ENCODE measurements around the gene ZNF691. TPM values are rescaled to one million over a fixed set of nuclear protein-coding genes. Genes with fewer than 3 reads are reported as not detected.

ZNF691 gene
- total RNA-seq, 1 donor from 2014 or later = 9.4 TPM

DNA sequence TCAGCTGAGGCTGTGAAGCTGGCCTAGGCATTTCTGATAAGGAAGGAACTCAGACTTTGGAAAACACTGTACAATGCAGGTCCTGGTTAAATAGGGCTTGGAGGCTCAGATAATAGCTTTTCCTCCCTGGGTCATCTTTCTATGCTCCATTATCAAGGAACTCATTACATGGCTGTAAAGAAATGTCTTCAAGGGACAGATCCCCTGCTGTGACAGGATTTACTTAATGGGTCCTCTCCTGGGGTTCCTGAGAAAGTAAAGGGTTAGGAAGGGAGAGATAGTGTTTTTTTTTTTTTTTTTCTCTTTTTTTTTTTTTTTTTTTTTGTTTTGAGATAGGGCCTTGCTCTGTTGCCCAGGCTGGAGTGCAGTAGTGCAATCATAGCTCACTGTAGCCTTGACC lies 15.1 kb upstream of the ZNF691 start:
- no peak for FAIRE-seq
- no peak for DNase-seq (ENCODE audit: low spot score in 2 of 2)

DNA sequence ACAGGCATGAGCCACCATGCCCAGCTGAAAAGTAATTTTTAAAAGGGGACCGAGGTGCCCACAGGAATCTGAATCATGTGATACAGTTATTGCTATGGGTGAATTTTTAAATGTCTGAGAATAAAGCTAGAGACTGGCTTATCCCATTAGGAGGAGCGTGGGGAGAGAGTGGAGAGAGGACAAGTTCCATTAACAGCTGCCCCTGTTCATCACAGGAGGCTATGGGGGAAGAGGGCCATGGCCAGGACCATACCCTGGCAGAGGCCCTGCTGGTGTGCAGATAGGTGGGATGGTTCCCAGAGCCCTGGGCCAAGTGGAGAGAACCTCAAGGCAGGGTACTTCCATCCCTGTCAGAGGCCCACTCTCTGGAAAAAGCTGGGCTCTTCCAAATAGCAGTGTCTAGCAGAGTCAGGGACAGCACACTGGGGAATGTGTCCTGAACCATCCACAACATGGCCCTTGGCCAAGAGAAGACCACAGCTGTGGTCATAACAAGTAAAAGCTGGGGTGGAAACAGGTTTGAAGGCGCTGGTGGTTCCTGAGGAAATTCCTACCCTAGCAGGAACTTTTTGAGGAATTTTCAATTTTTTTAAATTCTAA lies 13.7 kb upstream of the ZNF691 start:
- DNase-seq (ENCODE audit: low spot score in 2 of 2) = no peak
- no peak for FAIRE-seq

GRCh38 chr1:42833981-42834380 lies 12.4 kb upstream of the ZNF691 start:
- FAIRE-seq = no peak
- DNase-seq (ENCODE audit: low spot score in 2 of 2) = no peak

- no peak for FAIRE-seq
- no peak for DNase-seq (ENCODE audit: low spot score in 2 of 2)
These were observed 11.6 kb upstream of the ZNF691 start for GRCh38 chr1:42834803-42835202.

GRCh38 chr1:42835422-42835821 lies 11.0 kb upstream of the ZNF691 start:
- DNase-seq (ENCODE audit: low spot score in 2 of 2) (no peak), FAIRE-seq (no peak)

- DNase-seq (ENCODE audit: low spot score in 2 of 2) (no peak), FAIRE-seq (no peak)
These were observed 8.7 kb upstream of the ZNF691 start for GRCh38 chr1:42837709-42838108.

- no peak for FAIRE-seq
- no peak for DNase-seq (ENCODE audit: low spot score in 2 of 2)
These were observed 7.8 kb upstream of the ZNF691 start for GRCh38 chr1:42838482-42839190.

- FAIRE-seq = no peak
These were observed 5.4 kb upstream of the ZNF691 start for GRCh38 chr1:42841010-42841409.

GRCh38 chr1:42841440-42842147 lies 4.8 kb upstream of the ZNF691 start:
- FAIRE-seq (no peak), DNase-seq (ENCODE audit: low spot score in 2 of 2) (no peak)

More at GRCh38 chr1:42841010-42841409, 5.4 kb upstream of the ZNF691 start:
- DNase-seq (ENCODE audit: low spot score in 2 of 2) = no peak

DNA sequence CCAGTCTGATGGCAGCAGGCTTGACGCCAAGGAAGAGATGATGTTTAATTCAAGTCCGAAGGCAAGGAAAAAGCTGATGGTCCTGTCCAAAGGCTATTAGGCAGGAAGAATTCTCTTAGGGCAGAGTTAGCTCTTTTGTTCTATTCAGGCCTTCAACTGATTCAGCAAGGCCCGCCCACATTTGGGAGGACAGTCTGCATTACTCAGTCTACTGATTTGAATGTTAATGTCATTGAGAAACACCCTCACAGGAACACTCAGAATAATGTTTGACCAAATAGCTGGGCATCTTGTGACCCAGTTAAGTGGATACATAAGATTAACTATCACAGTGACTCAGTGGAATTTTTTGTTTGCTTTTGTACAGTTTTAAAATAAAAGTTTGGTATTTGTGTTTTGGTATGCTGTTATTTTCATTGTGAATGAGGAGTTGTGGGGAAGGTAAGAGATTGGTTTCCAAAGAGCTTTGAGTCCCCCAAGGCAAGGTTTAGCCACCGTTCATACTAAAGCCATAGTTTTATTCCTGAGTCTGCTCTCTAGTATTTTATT lies 1.7 kb upstream of the ZNF691 start:
- no peak for FAIRE-seq
- DNase-seq (ENCODE audit: low spot score in 2 of 2) = no peak

DNA sequence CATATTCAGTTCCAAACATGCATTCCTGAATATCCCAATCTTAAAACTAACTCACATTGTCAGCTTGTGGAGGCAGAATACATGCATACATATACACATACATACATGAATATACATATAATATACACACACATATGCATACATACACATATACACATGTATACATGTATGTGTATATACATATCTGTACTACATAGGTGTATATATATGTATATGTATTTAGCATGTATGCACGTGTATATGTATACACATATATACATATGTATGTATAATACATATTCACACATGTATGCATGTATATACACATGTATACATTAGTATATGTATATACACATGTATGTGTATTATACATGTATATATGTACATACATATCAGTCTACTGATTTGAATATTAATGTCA lies 1.2 kb upstream of the ZNF691 start:
- no peak for FAIRE-seq
- no peak for DNase-seq (ENCODE audit: low spot score in 2 of 2)

GRCh38 chr1:42845866-42846256 lies 552 bp upstream of the ZNF691 start:
- DNase-seq (ENCODE audit: low spot score in 2 of 2) (no peak), FAIRE-seq (no peak)

- FAIRE-seq = no peak
- DNase-seq (ENCODE audit: low spot score in 2 of 2) = no peak
These were observed 740 bp downstream of the ZNF691 start for GRCh38 chr1:42847111-42847595.

DNA sequence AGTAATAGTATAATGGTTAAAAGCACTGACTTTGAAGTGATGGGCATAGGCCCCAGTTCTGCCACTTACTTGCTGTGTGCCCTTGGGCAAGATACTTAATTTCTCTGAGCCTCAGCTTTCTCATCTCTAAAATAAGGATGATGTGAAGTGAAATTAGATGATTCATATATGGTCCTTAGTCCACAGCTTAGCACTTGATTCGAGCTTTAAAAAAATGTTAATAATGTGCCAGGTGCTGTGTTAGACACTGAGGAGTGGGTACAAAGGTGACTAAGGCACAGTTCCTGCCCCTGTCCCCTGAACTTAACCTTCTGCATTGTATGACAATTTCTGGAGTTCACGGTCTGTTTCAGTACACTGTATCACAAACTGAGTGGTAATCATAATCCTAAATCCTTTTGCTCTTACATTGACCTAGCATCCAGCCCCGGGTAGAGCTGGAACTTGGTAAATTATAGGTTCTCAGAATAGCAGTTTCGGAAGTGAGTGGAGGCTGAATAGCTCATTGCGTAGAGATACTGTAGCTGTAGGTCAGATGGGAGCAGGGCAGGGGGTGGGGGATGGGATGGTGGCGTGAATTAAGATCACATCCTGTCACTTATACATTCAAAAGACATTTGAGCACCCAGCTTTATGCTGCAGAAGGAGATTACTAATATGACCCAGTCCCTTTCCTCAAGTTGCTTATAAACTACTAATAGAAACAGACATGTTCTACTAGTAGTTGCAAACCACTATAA lies 1.5 kb downstream of the ZNF691 start:
- no peak for DNase-seq (ENCODE audit: low spot score in 2 of 2)
- FAIRE-seq = no peak

DNA sequence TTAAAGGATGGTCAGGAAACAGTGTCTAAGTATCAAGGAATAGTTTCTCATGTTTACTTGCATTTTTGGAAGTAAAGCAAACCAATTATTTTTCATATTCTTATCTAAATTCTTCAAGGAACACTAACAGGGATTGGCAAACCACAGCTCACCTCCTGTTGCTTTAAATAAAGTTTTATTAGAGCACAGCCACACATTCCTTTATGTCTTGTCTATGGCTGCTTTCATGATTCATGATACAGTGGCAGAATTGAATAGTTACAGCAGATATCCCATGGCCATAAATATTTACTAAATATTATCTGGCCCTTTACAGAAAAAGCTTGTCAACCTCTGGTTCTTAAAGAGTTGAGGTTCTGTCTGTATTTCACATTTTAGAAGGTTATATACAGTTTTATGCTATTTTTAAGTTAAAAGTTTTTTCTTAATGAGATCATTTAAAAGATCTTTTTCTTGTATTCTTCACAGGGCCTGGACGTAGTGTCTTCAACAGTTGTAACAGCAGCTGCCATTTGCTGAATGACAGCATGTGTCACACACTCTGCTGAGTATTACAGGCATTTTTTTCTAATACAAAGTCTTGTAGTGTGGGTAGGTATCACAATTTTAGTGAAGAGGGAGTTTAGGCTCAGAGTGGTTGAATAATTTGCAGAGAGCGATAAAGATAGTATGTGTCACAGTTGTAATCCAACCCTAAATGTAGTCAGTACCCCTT lies 2.6 kb downstream of the ZNF691 start:
- DNase-seq (ENCODE audit: low spot score in 2 of 2) (no peak), FAIRE-seq (no peak)

GRCh38 chr1:42849944-42850343 lies 3.5 kb downstream of the ZNF691 start:
- DNase-seq (ENCODE audit: low spot score in 2 of 2) (no peak), FAIRE-seq (no peak)

DNA sequence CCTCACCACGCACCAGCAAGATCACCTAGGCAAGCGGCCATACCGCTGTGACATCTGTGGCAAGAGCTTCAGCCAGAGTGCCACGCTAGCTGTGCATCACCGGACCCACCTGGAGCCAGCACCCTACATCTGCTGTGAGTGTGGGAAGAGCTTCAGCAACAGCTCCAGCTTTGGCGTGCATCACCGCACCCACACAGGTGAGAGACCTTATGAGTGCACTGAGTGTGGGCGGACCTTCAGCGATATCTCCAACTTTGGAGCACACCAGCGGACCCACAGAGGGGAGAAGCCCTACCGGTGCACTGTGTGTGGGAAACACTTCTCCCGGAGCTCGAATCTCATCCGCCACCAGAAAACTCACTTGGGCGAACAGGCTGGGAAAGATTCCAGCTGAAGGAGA lies 5.0 kb downstream of the ZNF691 start:
- FAIRE-seq = no peak
- no peak for DNase-seq (ENCODE audit: low spot score in 2 of 2)

DNA sequence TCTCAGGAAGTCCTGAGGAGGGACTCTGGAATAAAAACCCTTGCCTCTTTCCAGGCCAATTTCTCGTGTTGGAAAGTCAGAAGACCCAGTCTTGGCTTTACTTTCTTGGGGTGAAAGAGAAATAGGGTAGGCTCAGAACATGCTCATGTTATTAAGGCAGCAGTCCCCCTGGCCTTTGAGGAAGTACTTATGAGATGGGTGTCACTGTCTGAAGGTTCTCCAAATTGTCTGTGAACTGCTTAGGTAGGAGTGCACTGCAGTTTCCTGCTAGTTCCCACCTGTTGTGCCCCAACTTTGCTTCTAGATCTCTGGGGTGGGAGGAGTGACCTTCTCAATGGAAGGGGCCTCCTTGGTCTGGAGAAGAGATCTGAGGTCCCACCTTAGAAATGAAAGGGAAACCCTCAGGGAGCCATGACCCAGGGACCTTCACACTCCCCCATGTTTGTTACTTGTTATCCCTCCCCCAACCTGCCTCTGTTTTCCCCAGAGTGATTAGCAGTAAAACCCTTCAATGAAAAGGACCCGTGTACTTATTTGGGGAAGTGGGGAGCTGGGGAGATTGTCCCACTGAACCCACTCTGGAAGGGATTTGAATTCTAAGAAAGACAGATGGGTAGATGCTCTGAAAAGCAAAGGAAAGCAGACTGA lies 5.7 kb downstream of the ZNF691 start:
- FAIRE-seq = no peak
- DNase-seq (ENCODE audit: low spot score in 2 of 2) = no peak

DNA sequence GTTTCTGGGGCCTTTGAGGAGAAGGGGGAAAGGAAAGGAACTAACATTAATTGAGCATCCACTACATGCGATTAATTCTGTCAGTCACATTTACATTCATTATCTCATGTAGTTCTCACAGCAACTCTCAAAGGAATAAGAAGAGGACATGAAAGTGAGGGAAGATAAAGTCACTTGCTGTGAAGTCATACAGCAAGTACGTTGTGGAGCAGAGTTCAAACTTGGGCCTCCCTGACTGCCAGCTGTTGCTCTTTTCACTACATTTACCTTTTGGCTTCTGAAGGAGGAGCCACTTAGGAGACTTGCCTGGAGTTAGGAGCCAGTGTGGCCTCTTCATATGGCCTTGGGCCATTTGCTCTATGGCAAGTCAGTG lies 6.2 kb downstream of the ZNF691 start:
- DNase-seq (ENCODE audit: low spot score in 2 of 2) (no peak), FAIRE-seq (no peak)

All from frontal cortex (tissue), 4 donors.